ENCODE measurements around the gene CDH5.

Gene CDH5

GRCh38 chr16:66376577-66377305 lies 10.2 kb downstream of the CDH5 start:
- TF ChIP-seq, protein P1, sequence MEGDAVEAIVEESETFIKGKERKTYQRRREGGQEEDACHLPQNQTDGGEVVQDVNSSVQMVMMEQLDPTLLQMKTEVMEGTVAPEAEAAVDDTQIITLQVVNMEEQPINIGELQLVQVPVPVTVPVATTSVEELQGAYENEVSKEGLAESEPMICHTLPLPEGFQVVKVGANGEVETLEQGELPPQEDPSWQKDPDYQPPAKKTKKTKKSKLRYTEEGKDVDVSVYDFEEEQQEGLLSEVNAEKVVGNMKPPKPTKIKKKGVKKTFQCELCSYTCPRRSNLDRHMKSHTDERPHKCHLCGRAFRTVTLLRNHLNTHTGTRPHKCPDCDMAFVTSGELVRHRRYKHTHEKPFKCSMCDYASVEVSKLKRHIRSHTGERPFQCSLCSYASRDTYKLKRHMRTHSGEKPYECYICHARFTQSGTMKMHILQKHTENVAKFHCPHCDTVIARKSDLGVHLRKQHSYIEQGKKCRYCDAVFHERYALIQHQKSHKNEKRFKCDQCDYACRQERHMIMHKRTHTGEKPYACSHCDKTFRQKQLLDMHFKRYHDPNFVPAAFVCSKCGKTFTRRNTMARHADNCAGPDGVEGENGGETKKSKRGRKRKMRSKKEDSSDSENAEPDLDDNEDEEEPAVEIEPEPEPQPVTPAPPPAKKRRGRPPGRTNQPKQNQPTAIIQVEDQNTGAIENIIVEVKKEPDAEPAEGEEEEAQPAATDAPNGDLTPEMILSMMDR (IDR thresholded peaks at IDR 0.05; ENCODE audit: low read depth, low read length) = no peak
- H3K4me3 ChIP-seq (ENCODE audit: low read depth, low read length) = no peak overlapping the region

DNA sequence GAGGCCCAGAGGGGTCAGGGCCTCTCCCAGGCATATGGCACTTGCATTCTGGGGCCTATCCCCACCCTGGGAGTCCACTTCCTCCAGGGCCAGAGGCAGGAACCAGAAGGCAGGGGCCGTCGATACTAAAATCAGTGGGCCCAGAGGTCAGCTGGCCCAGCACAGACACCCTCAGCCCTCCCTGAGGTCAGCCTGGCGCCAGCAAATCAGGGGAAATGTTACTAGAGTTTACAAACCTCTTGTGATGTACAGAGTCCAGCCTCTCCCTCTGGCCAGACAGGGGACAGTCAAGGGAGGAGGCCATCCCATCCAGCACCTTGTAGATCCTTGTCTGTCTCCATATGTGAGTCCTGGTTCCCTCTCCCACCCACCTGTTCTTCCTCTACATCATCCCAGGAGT lies 10.8 kb downstream of the CDH5 start:
- H3K4me3 ChIP-seq (ENCODE audit: low read depth, low read length) = no peak overlapping the region
- TF ChIP-seq, protein P1 (IDR thresholded peaks at IDR 0.05; ENCODE audit: low read depth, low read length) = no peak

GRCh38 chr16:66378741-66379570 lies 12.5 kb downstream of the CDH5 start:
- H3K4me3 ChIP-seq (ENCODE audit: low read depth, low read length) = no peak overlapping the region
- TF ChIP-seq, protein P1 (IDR thresholded peaks at IDR 0.05; ENCODE audit: low read depth, low read length) = no peak

DNA sequence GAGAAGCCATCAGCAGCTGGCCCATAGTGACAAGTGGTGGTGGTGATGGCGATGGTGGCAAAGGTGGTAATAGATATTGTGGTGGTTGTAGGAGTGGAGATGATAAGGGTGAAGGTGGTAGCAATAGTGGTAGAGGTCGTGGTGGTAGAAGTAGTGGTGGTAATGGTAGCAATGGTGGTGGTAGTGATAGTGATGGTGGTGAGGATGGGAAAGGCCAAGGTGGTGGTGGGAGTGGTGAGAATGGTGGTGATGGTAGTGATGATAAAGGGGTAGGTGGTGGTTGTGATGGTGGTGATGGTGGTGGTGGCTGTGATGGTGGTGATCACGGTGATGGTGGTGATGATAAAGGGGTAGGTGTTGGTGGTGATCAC lies 13.1 kb downstream of the CDH5 start:
- TF ChIP-seq, protein P1 (IDR thresholded peaks at IDR 0.05; ENCODE audit: low read depth, low read length) = no peak
- no peak overlapping the region for H3K4me3 ChIP-seq (ENCODE audit: low read depth, low read length)

GRCh38 chr16:66380421-66380820 lies 13.9 kb downstream of the CDH5 start:
- no peak overlapping the region for H3K4me3 ChIP-seq (ENCODE audit: low read depth, low read length)
- TF ChIP-seq, protein P1 (IDR thresholded peaks at IDR 0.05; ENCODE audit: low read depth, low read length) = no peak

GRCh38 chr16:66381585-66382170 lies 15.2 kb downstream of the CDH5 start:
- H3K4me3 ChIP-seq (ENCODE audit: low read depth, low read length) = no peak overlapping the region
- TF ChIP-seq, protein P1 (IDR thresholded peaks at IDR 0.05; ENCODE audit: low read depth, low read length) = no peak

All from WI38 (cell line).